ENCODE results near the gene PLEKHG4B.
"Not testable (repeated sequence)": the region's sequence is repeated elsewhere in the genome, so short reads cannot be mapped to it uniquely, and the experiment has no call there.

Gene PLEKHG4B

GRCh38 chr5:187617-188451, 95.9 kb downstream of the PLEKHG4B start:
- DNase-seq (ENCODE audit: low read depth in 2 of 2): no peak

GRCh38 chr5:188488-189481, 96.8 kb downstream of the PLEKHG4B start:
- peak; percentile 64 to 73 for DNase-seq (ENCODE audit: low read depth in 2 of 2)

GRCh38 chr5:189486-189885, 97.5 kb downstream of the PLEKHG4B start:
- DNase-seq (ENCODE audit: low read depth in 2 of 2): no peak

- DNase-seq (ENCODE audit: low read depth in 2 of 2): no peak
Observed at GRCh38 chr5:189976-190365, 98.0 kb downstream of the PLEKHG4B start.

- DNase-seq (ENCODE audit: low read depth in 2 of 2): no peak
Observed at GRCh38 chr5:190366-191035, 98.5 kb downstream of the PLEKHG4B start.

- no peak for DNase-seq (ENCODE audit: low read depth in 2 of 2)
Observed at GRCh38 chr5:191036-191948, 99.3 kb downstream of the PLEKHG4B start, which contains the start of gene LRRC14B. Gene LRRC14B, plus strand, starts transcription at chr5:191495. Its CDS starts 44 bp downstream, at chr5:191539.

- DNase-seq (ENCODE audit: low read depth in 2 of 2): no peak
Observed at GRCh38 chr5:191949-192690, 100.2 kb downstream of the PLEKHG4B start.

- DNase-seq (ENCODE audit: low read depth in 2 of 2): no peak
Observed at GRCh38 chr5:192691-192969, 100.7 kb downstream of the PLEKHG4B start.

- no peak for DNase-seq (ENCODE audit: low read depth in 2 of 2)
Observed at GRCh38 chr5:192970-193831, 101.2 kb downstream of the PLEKHG4B start.

- DNase-seq (ENCODE audit: low read depth in 2 of 2): no peak
Observed at GRCh38 chr5:194102-194501, 102.1 kb downstream of the PLEKHG4B start.

GRCh38 chr5:194603-195209, 102.7 kb downstream of the PLEKHG4B start:
- DNase-seq (ENCODE audit: low read depth in 2 of 2): no peak

GRCh38 chr5:195401-196160, 103.6 kb downstream of the PLEKHG4B start:
- DNase-seq (ENCODE audit: low read depth in 2 of 2): no peak

- DNase-seq (ENCODE audit: low read depth in 2 of 2): no peak
Observed at GRCh38 chr5:196350-196749, 104.4 kb downstream of the PLEKHG4B start.

- DNase-seq (ENCODE audit: low read depth in 2 of 2): not testable (repeated sequence)
Observed at GRCh38 chr5:197031-197430, 105.1 kb downstream of the PLEKHG4B start.

GRCh38 chr5:197892-198489, 106.0 kb downstream of the PLEKHG4B start:
- DNase-seq (ENCODE audit: low read depth in 2 of 2): no peak

- DNase-seq (ENCODE audit: low read depth in 2 of 2): no peak
Observed at GRCh38 chr5:198516-199196, 106.7 kb downstream of the PLEKHG4B start.

All from stimulated activated CD8-positive, alpha-beta memory T cell treated with anti-CD3 and anti-CD28 coated beads, Interleukin-15, amount 100 ng/mL, for 4 hours (primary cell).